ENCODE results near the gene BDNF.

DNA sequence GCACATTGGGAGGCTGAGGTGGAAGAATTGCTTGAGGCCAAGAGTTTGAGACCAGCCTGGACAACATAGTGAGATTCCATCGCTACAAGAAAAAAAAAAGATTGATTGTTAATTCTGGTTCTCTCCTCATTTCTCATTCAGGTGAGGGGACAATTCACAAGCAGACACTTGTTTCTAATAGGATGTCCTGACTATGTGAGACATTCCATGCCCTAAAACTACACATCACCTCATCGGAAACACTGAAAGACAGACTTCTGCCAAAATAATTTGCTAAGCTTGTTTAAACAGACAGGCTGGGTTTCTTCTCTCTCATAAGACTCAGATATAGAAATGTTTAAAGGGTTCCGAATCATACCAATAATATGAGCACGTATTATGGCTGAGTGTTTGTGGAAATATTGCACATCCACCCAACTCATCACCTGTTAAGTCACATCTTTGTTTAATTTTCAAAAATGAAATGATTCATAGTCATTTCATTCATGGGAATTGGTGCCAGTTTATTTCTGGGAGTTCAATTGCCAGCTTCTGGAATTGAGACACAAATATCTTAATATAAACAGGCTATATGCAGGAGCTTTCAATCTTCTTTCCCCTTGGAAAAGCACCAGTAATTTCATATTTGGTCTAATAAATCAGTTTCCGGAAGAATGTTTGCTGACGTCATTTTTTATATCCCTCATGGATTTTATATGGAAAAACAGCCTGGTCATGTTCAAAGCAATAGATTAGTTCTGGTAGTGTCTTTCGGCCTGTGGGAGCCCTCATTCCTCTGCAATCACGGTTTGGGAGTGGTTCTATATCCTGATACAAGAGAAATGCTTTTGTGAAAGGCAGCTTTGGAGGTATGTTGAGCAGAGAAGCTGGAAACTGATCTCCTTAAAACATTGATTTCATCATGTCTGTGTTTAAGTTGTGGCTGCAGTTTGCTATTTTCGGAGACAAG lies 87.0 kb downstream of the BDNF start:
- TF ChIP-seq RAD21 (conservative IDR thresholded peaks at IDR 0.05): no peak
- TF ChIP-seq POLR2AphosphoS5 (IDR thresholded peaks at IDR 0.05): no peak
- TF ChIP-seq EP300 (conservative IDR thresholded peaks at IDR 0.05; ENCODE audit: poor library complexity, severe bottlenecking): no peak

Measured in neural cell (in vitro differentiated cells).